Panc1 (cell line): ENCODE data around the gene CANT1. TPM values are rescaled to one million over a fixed set of nuclear protein-coding genes. Genes with fewer than 3 reads are reported as not detected.

ENCODE experiments used
- ATAC-seq: fragments of 200-7000 bp; cut with Tn5 transposase; 2 replicates; pipeline ENCODE4 v1.9.1; 2020; ENCODE audit warnings: mild to moderate bottlenecking, moderate library complexity
- BruUV-seq: library from RNA; stranded (reverse); fragments of 400-500 nt; replicated peaks from 2 replicates; lab custom pipeline; 2021; lab: Mats Ljungman, UMichigan
- CTCF ChIA-PET: fragments of 300-600 bp; sonication (Branson Sonifier 250); formaldehyde crosslinking; loops from one replicate; lab custom pipeline; 2022; ENCODE audit warnings: antibody characterized with exemption; lab: Charles Lee
- POLR2A ChIA-PET: fragments of 300-600 bp; sonication (Branson Sonifier 250); formaldehyde crosslinking; loops from one replicate; lab custom pipeline; 2022; ENCODE audit warnings: antibody characterized with exemption; lab: Charles Lee
- DNase-seq: peaks from one replicate; pipeline ENCODE4 v3.0.0-alpha.2; 2010; ENCODE audit warnings: low read depth, low spot score
- H3K27ac ChIP-seq: 2 replicates; pipeline ENCODE4 v1.5.1; 2011; ENCODE audit warnings: mild to moderate bottlenecking, low read length, inconsistent platforms
- H3K27me3 ChIP-seq: fragments of 200-500 bp; sonication (Bioruptor generic); 2 replicates; pipeline ENCODE4 v1.6.0; 2014; ENCODE audit warnings: low read length, inconsistent platforms; ENCODE audit not compliant: control insufficient read depth, insufficient read depth
- H3K36me3 ChIP-seq: fragments of 200-500 bp; sonication (Bioruptor generic); 2 replicates; pipeline ENCODE4 v1.5.1; 2014; ENCODE audit warnings: inconsistent platforms, mild to moderate bottlenecking, low read length, moderate library complexity; ENCODE audit not compliant: control insufficient read depth, insufficient read depth
- H3K4me1 ChIP-seq: 2 replicates; pipeline ENCODE4 v1.5.1; 2011; ENCODE audit warnings: inconsistent platforms, mild to moderate bottlenecking, low read length, moderate library complexity; ENCODE audit not compliant: control insufficient read depth, insufficient read depth
- H3K4me3 ChIP-seq, 2 experiments: 2 replicates each; pipeline ENCODE4 v1.5.1; 2011 to 2012; ENCODE audit warnings: low read depth in 2 of 2, low read length in 2 of 2, mild to moderate bottlenecking in 2 of 2, inconsistent platforms in 1 of 2, moderate library complexity in 1 of 2
- H3K9me3 ChIP-seq: fragments of 200-500 bp; sonication (Bioruptor generic); 2 replicates; pipeline ENCODE4 v1.5.1; 2014; ENCODE audit warnings: low read depth, mild to moderate bottlenecking, inconsistent platforms, low read length, moderate library complexity; ENCODE audit not compliant: control insufficient read depth, insufficient read depth
- POLR2AphosphoS5 ChIP-seq: IDR thresholded peaks from 2 replicates; pipeline ENCODE4 v1.6.1; 2012; ENCODE audit warnings: mild to moderate bottlenecking, low read depth, low read length, moderate library complexity
- SIN3A ChIP-seq: IDR thresholded peaks from 2 replicates; pipeline ENCODE4 v1.6.1; 2012; ENCODE audit warnings: low read depth, mild to moderate bottlenecking, low read length, moderate library complexity, borderline replicate concordance; ENCODE audit not compliant: insufficient read depth
- TCF7L2 ChIP-seq: IDR thresholded peaks from 2 replicates; pipeline ENCODE4 v1.6.1; 2011; ENCODE audit warnings: mild to moderate bottlenecking, low read depth, low read length, inconsistent platforms
- in situ Hi-C: cut with HindIII; loops from 2 replicates; pipeline ENCODE4 v1.10.0; 2016; ENCODE audit warnings: low sequenced_read_pairs, low pct_unique_long_range_greater_than_20kb
- intact Hi-C: fragments of 100-400 bp; cut with micrococcal nuclease; formaldehyde crosslinking; loops from one replicate; pipeline ENCODE4 v1.10.0; 2022; ENCODE audit not compliant: unreplicated experiment
- total RNA-seq: library from RNA; stranded (reverse); gene quantifications from one replicate; pipeline ENCODE4 v1.2.1, GENCODE V29; 2021; ENCODE audit not compliant: unreplicated experiment
- TF ChIP-seq, protein P1 (sequence below): fragments of 450-650 bp; IDR thresholded peaks from 2 replicates; pipeline ENCODE4 v1.5.1; 2017; ENCODE audit warnings: mild to moderate bottlenecking
- TF ChIP-seq, protein P2 (sequence below), 2 experiments: IDR thresholded peaks; 2 replicates each; pipeline ENCODE4 v1.6.1; 2011 to 2012; ENCODE audit warnings: low read depth in 2 of 2, control low read depth in 1 of 2, low read length in 1 of 2, mild to moderate bottlenecking in 1 of 2, moderate library complexity in 1 of 2; ENCODE audit not compliant: insufficient read depth in 1 of 2

CANT1 gene
- total RNA-seq, 1 experiment from 2014 or later = 160 TPM

DNA sequence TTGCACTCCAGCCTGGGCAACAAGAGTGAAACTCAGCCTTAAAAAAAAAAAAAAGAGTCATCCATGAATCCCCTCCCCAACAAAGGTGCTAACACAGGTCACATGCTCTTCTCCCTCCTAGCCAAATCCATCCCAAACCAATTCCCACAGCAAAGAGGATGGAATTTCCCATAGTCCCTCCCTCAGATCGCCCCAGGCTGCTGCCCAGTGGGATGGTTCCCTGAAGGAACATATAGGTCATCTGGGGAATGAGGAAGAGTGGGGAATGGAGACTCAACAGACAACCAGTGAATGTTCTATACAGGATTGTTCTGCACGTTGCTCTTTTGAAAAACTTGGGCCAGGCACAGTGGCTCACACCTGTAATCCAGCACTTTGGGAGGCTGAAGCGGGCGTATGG, 48.0 kb downstream of the CANT1 start:
- BruUV-seq = no TSS peak
- in situ Hi-C loops = no loop called here

DNA sequence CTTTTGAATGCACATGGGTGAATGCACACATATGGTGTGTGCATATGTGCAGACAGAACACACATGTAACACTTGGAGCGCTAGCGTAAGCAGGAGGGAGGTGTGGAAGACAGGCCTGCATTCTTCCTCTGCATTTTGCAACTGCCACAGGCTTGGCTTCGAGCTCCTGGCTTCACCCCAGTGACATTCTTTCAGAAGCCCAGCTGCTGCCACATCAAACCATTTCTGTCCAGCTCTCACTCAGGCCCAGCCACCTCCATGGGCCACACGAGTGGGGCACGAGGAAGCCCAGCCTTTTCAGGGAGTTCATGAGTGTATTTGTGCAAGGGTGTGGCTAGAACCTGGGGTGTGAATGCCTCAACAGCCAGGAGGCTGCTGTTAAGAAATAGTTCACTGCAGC, 48.6 kb downstream of the CANT1 start:
- Histone ChIP-seq H3K4me1 (0 out of 2 replicates have a peak, but pooled peaks cover 2% of the 10 kb centered on the region), H3K27me3 (no peaks in the 10 kb centered on the region), H3K9me3 (no peaks in the 10 kb centered on the region), H3K27ac (no peak overlapping the region), H3K4me3 (no peak overlapping the region), H3K36me3 (no peaks in the 10 kb centered on the region)
- CTCF ChIA-PET = interaction anchor here (0.6 kb wide), 1 partner anchor 194 kb away, joined by 9 read pairs; no protein-coding TSS in a partner anchor
- in situ Hi-C loops = no loop called here
- no TSS peak for BruUV-seq
- DNase-seq = no peak
- POLR2A ChIA-PET = interaction anchor here (0.6 kb wide), 1 partner anchor 325 kb away, joined by 9 read pairs; no protein-coding TSS in a partner anchor
- intact Hi-C loops = no loop called here
- ATAC-seq = no peak
- TF ChIP-seq SIN3A (no peak), TCF7L2 (no peak), POLR2AphosphoS5 (no peak)
- TF ChIP-seq, protein P1, sequence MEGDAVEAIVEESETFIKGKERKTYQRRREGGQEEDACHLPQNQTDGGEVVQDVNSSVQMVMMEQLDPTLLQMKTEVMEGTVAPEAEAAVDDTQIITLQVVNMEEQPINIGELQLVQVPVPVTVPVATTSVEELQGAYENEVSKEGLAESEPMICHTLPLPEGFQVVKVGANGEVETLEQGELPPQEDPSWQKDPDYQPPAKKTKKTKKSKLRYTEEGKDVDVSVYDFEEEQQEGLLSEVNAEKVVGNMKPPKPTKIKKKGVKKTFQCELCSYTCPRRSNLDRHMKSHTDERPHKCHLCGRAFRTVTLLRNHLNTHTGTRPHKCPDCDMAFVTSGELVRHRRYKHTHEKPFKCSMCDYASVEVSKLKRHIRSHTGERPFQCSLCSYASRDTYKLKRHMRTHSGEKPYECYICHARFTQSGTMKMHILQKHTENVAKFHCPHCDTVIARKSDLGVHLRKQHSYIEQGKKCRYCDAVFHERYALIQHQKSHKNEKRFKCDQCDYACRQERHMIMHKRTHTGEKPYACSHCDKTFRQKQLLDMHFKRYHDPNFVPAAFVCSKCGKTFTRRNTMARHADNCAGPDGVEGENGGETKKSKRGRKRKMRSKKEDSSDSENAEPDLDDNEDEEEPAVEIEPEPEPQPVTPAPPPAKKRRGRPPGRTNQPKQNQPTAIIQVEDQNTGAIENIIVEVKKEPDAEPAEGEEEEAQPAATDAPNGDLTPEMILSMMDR = no peak
- TF ChIP-seq, protein P2, sequence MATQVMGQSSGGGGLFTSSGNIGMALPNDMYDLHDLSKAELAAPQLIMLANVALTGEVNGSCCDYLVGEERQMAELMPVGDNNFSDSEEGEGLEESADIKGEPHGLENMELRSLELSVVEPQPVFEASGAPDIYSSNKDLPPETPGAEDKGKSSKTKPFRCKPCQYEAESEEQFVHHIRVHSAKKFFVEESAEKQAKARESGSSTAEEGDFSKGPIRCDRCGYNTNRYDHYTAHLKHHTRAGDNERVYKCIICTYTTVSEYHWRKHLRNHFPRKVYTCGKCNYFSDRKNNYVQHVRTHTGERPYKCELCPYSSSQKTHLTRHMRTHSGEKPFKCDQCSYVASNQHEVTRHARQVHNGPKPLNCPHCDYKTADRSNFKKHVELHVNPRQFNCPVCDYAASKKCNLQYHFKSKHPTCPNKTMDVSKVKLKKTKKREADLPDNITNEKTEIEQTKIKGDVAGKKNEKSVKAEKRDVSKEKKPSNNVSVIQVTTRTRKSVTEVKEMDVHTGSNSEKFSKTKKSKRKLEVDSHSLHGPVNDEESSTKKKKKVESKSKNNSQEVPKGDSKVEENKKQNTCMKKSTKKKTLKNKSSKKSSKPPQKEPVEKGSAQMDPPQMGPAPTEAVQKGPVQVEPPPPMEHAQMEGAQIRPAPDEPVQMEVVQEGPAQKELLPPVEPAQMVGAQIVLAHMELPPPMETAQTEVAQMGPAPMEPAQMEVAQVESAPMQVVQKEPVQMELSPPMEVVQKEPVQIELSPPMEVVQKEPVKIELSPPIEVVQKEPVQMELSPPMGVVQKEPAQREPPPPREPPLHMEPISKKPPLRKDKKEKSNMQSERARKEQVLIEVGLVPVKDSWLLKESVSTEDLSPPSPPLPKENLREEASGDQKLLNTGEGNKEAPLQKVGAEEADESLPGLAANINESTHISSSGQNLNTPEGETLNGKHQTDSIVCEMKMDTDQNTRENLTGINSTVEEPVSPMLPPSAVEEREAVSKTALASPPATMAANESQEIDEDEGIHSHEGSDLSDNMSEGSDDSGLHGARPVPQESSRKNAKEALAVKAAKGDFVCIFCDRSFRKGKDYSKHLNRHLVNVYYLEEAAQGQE (IDR thresholded peaks at IDR 0.05; ENCODE audit: insufficient read depth in 1 of 2, low read depth in 2 of 2, low read length in 1 of 2) = no peak

More for the DNA sequence above, 48.0 kb downstream of the CANT1 start:
- CTCF ChIA-PET = no interaction called here
- no peak overlapping the region for H3K27ac ChIP-seq
- ATAC-seq = no peak
- no peak for TF ChIP-seq SIN3A
- no peaks in the 10 kb centered on the region for H3K9me3 ChIP-seq
- no peak overlapping the region for H3K4me3 ChIP-seq
- H3K4me1 ChIP-seq = 0 out of 2 replicates have a peak, but pooled peaks cover 2% of the 10 kb centered on the region
- intact Hi-C loops = no loop called here
- POLR2A ChIA-PET = no interaction called here
- H3K36me3 ChIP-seq = no peaks in the 10 kb centered on the region
- H3K27me3 ChIP-seq = no peaks in the 10 kb centered on the region
- no peak for DNase-seq

DNA sequence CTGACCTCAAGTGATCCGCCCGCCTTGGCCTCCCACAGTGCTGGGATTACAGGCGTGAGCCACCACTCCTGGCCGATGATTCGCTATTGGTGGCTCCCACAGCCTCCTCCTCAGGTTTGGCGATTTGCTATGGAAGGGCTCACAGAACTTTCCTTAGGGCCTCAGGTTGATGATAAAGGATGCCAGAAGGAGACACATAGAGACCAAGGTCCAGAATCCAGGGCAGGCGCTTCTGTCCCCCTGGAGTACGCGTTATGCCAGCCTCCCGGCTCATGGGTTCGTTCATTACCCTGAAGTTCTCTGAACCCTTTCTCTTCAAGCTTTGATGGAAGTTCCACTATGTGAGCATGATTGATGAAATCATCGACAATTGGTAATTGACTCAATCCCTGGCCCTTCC, 49.8 kb downstream of the CANT1 start:
- Histone ChIP-seq H3K4me3 (no peak overlapping the region), H3K4me1 (0 out of 2 replicates have a peak, but pooled peaks cover 2% of the 10 kb centered on the region), H3K27me3 (no peaks in the 10 kb centered on the region), H3K36me3 (no peaks in the 10 kb centered on the region), H3K9me3 (no peaks in the 10 kb centered on the region), H3K27ac (no peak overlapping the region)
- DNase-seq = no peak
- no TSS peak for BruUV-seq
- ChIA-PET POLR2A (no interaction called here), CTCF (no interaction called here)
- in situ Hi-C loops = no loop called here
- ATAC-seq = no peak
- TF ChIP-seq, protein P1 = no peak
- TF ChIP-seq, protein P2 (IDR thresholded peaks at IDR 0.05; ENCODE audit: insufficient read depth in 1 of 2, low read depth in 2 of 2, low read length in 1 of 2) = no peak
- TF ChIP-seq SIN3A (no peak), TCF7L2 (no peak), POLR2AphosphoS5 (no peak)
- intact Hi-C loops = no loop called here
